Fibroblast of the aortic adventitia (primary cell): ENCODE measurements around the gene CNIH4. TPM values are rescaled to one million over a fixed set of nuclear protein-coding genes. Genes with fewer than 3 reads are reported as not detected.
A peak's percentile ranks its signal among the peaks of the same experiment; 100 is the strongest.
"Not testable (repeated sequence)": the region's sequence is repeated elsewhere in the genome, so short reads cannot be mapped to it uniquely, and the experiment has no call there.

Experiments
- DNase-seq: peaks from one replicate; pipeline ENCODE4 v3.0.0-alpha.2; 2010; ENCODE audit warnings: low read depth
- H3K4me3 ChIP-seq: 2 replicates; pipeline ENCODE4 v1.5.1; 2011; ENCODE audit warnings: low read depth, mild to moderate bottlenecking, control low read depth, low read length, moderate library complexity
- small RNA-seq: library from RNA; depleted of rRNA; stranded (forward); fragments of <200 nt; gene quantifications from one replicate; pipeline ENCODE3, GENCODE V24; 2012
- total RNA-seq: library from RNA; depleted of rRNA; stranded (reverse); fragments of >200 nt; gene quantifications from 2 replicates; pipeline ENCODE4 v1.2.3, GENCODE V29; 2012; ENCODE audit warnings: low replicate concordance
- TF ChIP-seq, protein P1 (sequence below): IDR thresholded peaks from 2 replicates; pipeline ENCODE4 v1.5.1; 2011; ENCODE audit warnings: mild to moderate bottlenecking, low read length, control low read depth, inconsistent platforms; ENCODE audit not compliant: insufficient read depth

Gene CNIH4
- total RNA-seq, 1 donor = 86.5 TPM

DNA sequence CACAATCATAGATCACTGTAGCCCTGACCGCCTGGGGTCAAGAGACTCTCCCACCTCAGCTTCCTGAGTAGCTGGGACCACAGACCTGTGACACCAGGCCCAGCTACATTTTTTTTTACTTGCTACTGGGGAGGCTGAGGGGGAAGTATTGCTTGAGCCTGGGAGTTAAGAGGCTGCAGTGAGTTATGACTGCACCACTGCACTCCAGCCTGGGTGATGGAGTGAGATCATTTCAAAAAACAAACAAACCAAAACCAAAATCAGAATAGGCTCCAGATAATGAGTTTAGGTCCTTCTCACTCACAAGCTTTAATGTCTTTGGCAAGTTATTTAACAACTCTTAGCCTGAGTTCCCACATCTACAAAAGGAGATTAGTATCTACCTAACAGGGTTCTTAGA, 55.1 kb downstream of the CNIH4 start:
- DNase-seq = no peak
- no peak overlapping the region for H3K4me3 ChIP-seq
- TF ChIP-seq, protein P1, sequence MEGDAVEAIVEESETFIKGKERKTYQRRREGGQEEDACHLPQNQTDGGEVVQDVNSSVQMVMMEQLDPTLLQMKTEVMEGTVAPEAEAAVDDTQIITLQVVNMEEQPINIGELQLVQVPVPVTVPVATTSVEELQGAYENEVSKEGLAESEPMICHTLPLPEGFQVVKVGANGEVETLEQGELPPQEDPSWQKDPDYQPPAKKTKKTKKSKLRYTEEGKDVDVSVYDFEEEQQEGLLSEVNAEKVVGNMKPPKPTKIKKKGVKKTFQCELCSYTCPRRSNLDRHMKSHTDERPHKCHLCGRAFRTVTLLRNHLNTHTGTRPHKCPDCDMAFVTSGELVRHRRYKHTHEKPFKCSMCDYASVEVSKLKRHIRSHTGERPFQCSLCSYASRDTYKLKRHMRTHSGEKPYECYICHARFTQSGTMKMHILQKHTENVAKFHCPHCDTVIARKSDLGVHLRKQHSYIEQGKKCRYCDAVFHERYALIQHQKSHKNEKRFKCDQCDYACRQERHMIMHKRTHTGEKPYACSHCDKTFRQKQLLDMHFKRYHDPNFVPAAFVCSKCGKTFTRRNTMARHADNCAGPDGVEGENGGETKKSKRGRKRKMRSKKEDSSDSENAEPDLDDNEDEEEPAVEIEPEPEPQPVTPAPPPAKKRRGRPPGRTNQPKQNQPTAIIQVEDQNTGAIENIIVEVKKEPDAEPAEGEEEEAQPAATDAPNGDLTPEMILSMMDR = no peak

GRCh38 chr1:224420106-224420505, 63.4 kb downstream of the CNIH4 start:
- TF ChIP-seq, protein P1 = no peak
- H3K4me3 ChIP-seq = no peak overlapping the region
- no peak for DNase-seq

GRCh38 chr1:224425279-224425884, 68.7 kb downstream of the CNIH4 start:
- no peak overlapping the region for H3K4me3 ChIP-seq
- TF ChIP-seq, protein P1 = no peak
- no peak for DNase-seq

DNA sequence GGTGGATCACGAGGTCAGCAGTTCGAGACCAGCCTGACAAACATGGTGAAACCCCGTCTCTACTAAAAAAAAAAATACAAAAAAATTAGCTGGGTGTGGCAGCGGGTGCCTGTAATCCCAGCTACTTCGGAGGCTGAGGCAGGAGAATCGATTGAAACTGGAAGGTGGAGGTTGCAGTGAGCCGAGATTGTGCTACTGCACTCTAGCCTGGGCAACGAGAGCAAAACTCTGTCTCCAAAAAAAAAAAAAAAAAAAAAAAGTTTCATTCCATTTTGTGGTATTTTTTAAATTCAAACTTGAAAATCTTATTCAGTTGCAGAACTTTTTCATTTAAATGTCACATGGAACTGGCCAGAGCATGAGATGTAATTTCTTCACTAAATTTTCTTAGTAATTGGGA, 70.2 kb downstream of the CNIH4 start:
- DNase-seq, H3K4me3 ChIP-seq: not testable (repeated sequence)

GRCh38 chr1:224427346-224427745, 70.7 kb downstream of the CNIH4 start:
- H3K4me3 ChIP-seq = no peak overlapping the region
- peak; percentile 84 for DNase-seq
- TF ChIP-seq, protein P1 = no peak

- H3K4me3 ChIP-seq = not testable (repeated sequence)
These were observed 72.0 kb downstream of the CNIH4 start for GRCh38 chr1:224428713-224429112.

More at GRCh38 chr1:224428713-224429112, 72.0 kb downstream of the CNIH4 start:
- DNase-seq = not testable (repeated sequence)

Small RNA genes lying within 50 kb of the gene (small RNA-seq; reads per million reads assigned to genes)
- gene MIR4742 = 13.6 reads per million, percentile 94 among the genes with 10 or more reads in this experiment

Other genes with a start within 250 kb of the CNIH4 start
- 14.7 and 37.1 TPM in 2 replicates for gene FBXO28, start 242.8 kb upstream of the CNIH4 start, total RNA-seq
- 32.6 and 125 TPM in 2 replicates for gene DEGS1, start 173.6 kb upstream of the CNIH4 start, total RNA-seq
- 27.6 and 27.7 TPM in 2 replicates for gene NVL, start 26.7 kb upstream of the CNIH4 start, total RNA-seq
- gene WDR26, start 77.9 kb downstream of the CNIH4 start, total RNA-seq = 57.7 and 88.6 TPM in 2 replicates